ENCODE results near the gene CCNK.

CCNK gene

GRCh38 chr14:99544991-99545390 is 63.8 kb downstream of the CCNK start:
- no peak for DNase-seq (ENCODE audit: low read depth, low spot score)
- no peak overlapping the region for H3K4me3 ChIP-seq (ENCODE audit: low read depth, low read length)
- TF ChIP-seq, protein P1, sequence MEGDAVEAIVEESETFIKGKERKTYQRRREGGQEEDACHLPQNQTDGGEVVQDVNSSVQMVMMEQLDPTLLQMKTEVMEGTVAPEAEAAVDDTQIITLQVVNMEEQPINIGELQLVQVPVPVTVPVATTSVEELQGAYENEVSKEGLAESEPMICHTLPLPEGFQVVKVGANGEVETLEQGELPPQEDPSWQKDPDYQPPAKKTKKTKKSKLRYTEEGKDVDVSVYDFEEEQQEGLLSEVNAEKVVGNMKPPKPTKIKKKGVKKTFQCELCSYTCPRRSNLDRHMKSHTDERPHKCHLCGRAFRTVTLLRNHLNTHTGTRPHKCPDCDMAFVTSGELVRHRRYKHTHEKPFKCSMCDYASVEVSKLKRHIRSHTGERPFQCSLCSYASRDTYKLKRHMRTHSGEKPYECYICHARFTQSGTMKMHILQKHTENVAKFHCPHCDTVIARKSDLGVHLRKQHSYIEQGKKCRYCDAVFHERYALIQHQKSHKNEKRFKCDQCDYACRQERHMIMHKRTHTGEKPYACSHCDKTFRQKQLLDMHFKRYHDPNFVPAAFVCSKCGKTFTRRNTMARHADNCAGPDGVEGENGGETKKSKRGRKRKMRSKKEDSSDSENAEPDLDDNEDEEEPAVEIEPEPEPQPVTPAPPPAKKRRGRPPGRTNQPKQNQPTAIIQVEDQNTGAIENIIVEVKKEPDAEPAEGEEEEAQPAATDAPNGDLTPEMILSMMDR (IDR thresholded peaks at IDR 0.05; ENCODE audit: low read depth, low read length) = no peak
- in situ Hi-C loops (cut with HindIII; ENCODE audit: low sequenced_read_pairs) = no loop called here

DNA sequence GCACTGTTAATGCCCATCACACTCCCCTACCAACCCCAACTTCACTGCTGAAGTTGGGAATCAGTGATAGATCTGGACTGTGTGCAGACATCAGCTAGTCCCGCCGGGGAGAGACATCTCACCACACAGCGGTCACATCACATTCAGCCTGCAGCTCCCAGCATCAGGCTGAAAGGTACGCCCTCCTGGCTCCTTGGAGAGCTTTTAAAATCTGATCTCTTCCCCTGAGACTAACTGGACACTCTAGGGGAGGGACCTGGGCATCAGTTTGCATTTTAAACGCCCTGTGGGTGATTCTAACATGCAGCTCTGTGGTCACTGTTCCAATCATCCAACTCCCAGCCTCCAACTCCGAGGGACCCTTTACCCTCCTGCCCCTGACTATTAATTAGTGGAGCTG is 64.4 kb downstream of the CCNK start:
- no peak for DNase-seq (ENCODE audit: low read depth, low spot score)
- in situ Hi-C loops (cut with HindIII; ENCODE audit: low sequenced_read_pairs) = no loop called here
- TF ChIP-seq, protein P1 (IDR thresholded peaks at IDR 0.05; ENCODE audit: low read depth, low read length) = no peak
- H3K4me3 ChIP-seq (ENCODE audit: low read depth, low read length) = no peak overlapping the region

DNA sequence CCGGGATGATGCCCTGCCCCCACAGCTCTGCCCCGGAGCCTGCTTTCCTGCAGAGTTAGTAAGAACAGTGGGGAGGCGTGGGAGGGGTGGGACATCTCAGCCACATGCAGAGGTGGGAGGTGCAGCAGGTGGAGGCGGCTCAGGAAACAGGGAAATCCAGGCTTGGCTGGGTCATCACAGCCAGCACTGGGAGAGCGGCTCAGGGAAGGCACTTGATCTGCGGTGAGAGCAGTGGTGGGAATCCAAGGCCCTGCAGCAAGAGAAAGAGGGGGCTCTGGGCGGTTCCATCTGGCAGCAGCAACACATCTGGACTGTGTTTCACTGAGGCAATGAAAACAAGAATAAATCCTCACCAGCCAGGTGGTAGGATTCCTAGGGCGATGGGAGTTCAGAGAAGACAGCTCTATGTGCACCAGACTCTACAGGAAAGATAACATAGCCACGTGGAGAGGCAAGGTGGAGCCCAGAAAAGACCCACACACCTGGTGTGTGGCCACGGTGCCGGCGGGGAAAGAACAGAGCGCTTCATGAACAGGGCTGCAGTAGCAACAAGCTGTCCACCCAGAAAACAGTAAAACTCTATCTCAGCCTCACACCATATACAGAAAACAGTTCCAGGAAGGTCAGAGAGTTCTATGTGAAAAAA is 65.1 kb downstream of the CCNK start:
- TF ChIP-seq, protein P1 (IDR thresholded peaks at IDR 0.05; ENCODE audit: low read depth, low read length) = no peak
- no peak for DNase-seq (ENCODE audit: low read depth, low spot score)
- no peak overlapping the region for H3K4me3 ChIP-seq (ENCODE audit: low read depth, low read length)
- in situ Hi-C loops (cut with HindIII; ENCODE audit: low sequenced_read_pairs) = no loop called here

DNA sequence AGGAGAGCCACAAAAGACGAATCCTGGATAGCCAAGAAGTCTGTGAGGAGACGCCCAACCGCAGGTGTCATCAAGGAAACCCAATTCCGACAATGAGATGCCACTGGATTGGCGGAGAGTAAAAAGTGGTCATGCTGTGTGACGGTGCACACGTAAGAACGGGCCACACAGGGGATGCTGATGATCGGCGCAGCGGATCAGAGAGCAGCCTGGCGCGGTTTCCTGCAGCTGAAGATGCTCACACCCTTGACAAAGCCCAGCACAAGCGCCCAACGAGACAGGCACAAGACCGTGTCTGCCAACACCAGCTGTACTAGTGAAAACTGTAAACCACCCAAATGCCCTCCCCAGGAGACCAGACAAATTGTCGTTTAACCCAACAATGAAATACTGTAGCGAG is 67.0 kb downstream of the CCNK start:
- in situ Hi-C loops (cut with HindIII; ENCODE audit: low sequenced_read_pairs) = no loop called here
- H3K4me3 ChIP-seq (ENCODE audit: low read depth, low read length) = no peak overlapping the region
- TF ChIP-seq, protein P1 (IDR thresholded peaks at IDR 0.05; ENCODE audit: low read depth, low read length) = no peak
- DNase-seq (ENCODE audit: low read depth, low spot score) = no peak

- DNase-seq (ENCODE audit: low read depth, low spot score) = no peak
- TF ChIP-seq, protein P1 (IDR thresholded peaks at IDR 0.05; ENCODE audit: low read depth, low read length) = no peak
- H3K4me3 ChIP-seq (ENCODE audit: low read depth, low read length) = no peak overlapping the region
These were observed 67.8 kb downstream of the CCNK start for GRCh38 chr14:99548871-99549515.

GRCh38 chr14:99549684-99550083 is 68.5 kb downstream of the CCNK start:
- DNase-seq (ENCODE audit: low read depth, low spot score) = no peak
- TF ChIP-seq, protein P1 (IDR thresholded peaks at IDR 0.05; ENCODE audit: low read depth, low read length) = no peak
- in situ Hi-C loops (cut with HindIII; ENCODE audit: low sequenced_read_pairs) = no loop called here
- no peak overlapping the region for H3K4me3 ChIP-seq (ENCODE audit: low read depth, low read length)

More at GRCh38 chr14:99548871-99549515, 67.8 kb downstream of the CCNK start:
- in situ Hi-C loops (cut with HindIII; ENCODE audit: low sequenced_read_pairs) = no loop called here

All from astrocyte of the spinal cord (primary cell).